K562 (cell line): ENCODE results near the gene BMF. TPM values are rescaled to one million over a fixed set of nuclear protein-coding genes. Genes with fewer than 3 reads are reported as not detected.

Source experiments
- BCLAF1 ChIP-seq, 2 experiments: fragments of 450-650 bp in 1 of 2; IDR thresholded peaks; 2 replicates each; pipeline ENCODE4 v1.6.1; 2011 to 2017; ENCODE audit warnings: low read depth in 2 of 2, antibody characterized with exemption in 1 of 2, borderline replicate concordance in 1 of 2, low read length in 1 of 2, mild to moderate bottlenecking in 1 of 2, mixed read lengths in 1 of 2; ENCODE audit not compliant: control insufficient read depth in 1 of 2
- BHLHE40 ChIP-seq: IDR thresholded peaks from 2 replicates; pipeline ENCODE4 v1.6.1; 2011; ENCODE audit warnings: low read length, improper control_type of control experiment
- CBX2 ChIP-seq: fragments of 200-600 bp; sonication (generic); IDR thresholded peaks from one replicate; pipeline ENCODE4 v1.6.1; 2012; ENCODE audit warnings: mild to moderate bottlenecking, low read length, inconsistent platforms; ENCODE audit not compliant: insufficient read depth, poor library complexity, severe bottlenecking
- CREB3 ChIP-seq: fragments of 450-650 bp; conservative IDR thresholded peaks from 2 replicates; pipeline ENCODE4 v1.6.1; 2016; ENCODE audit warnings: missing genetic modification characterization, low read depth, mild to moderate bottlenecking, missing compliant biosample characterization, moderate library complexity
- DIDO1 ChIP-seq: fragments of 450-650 bp; IDR thresholded peaks from 2 replicates; pipeline ENCODE4 v1.6.1; 2016; ENCODE audit warnings: low read depth, missing biosample characterization, missing genetic modification characterization
- DLX4 ChIP-seq: fragments of 250-450 bp; sonication (Bioruptor Pico); IDR thresholded peaks from 2 replicates; pipeline ENCODE4 v1.6.1; 2021; ENCODE audit warnings: mild to moderate bottlenecking
- GABPB2 ChIP-seq: fragments of 250-450 bp; sonication (Bioruptor Pico); conservative IDR thresholded peaks from 2 replicates; pipeline ENCODE4 v1.5.1; 2021; ENCODE audit warnings: mild to moderate bottlenecking
- GTF2A2 ChIP-seq: IDR thresholded peaks from 2 replicates; pipeline ENCODE4 v1.6.1; 2016; ENCODE audit warnings: mild to moderate bottlenecking, missing genetic modification characterization, missing compliant biosample characterization
- HIVEP1 ChIP-seq: fragments of 250-450 bp; sonication (Bioruptor Pico); IDR thresholded peaks from 2 replicates; pipeline ENCODE4 v1.4.0; 2020; ENCODE audit warnings: mild to moderate bottlenecking
- HMG20B ChIP-seq: fragments of 250-450 bp; sonication (Bioruptor Pico); IDR thresholded peaks from 2 replicates; pipeline ENCODE4 v1.5.0; 2021; ENCODE audit warnings: mild to moderate bottlenecking
- IRF9 ChIP-seq: fragments of 450-650 bp; IDR thresholded peaks from 2 replicates; pipeline ENCODE4 v1.6.1; 2016; ENCODE audit warnings: missing biosample characterization, missing genetic modification characterization
- MED1 ChIP-seq: sonication (generic); formaldehyde crosslinking; IDR thresholded peaks from 2 replicates; pipeline ENCODE4 v1.8.1; 2023; ENCODE audit warnings: missing genetic modification reagents, borderline replicate concordance
- POLR2H ChIP-seq: IDR thresholded peaks from 2 replicates; pipeline ENCODE4 v1.6.1; 2016; ENCODE audit warnings: missing genetic modification characterization, low read depth, mild to moderate bottlenecking, control low read depth, missing compliant biosample characterization, moderate library complexity
- PTTG1 ChIP-seq: fragments of 450-650 bp; IDR thresholded peaks from 2 replicates; pipeline ENCODE4 v1.6.1; 2016; ENCODE audit warnings: low read depth, mild to moderate bottlenecking, missing genetic modification characterization, missing compliant biosample characterization
- SRSF1 ChIP-seq: fragments of 200-400 bp; formaldehyde crosslinking; IDR thresholded peaks from 2 replicates; pipeline ENCODE4 v1.6.1; 2017; ENCODE audit warnings: mild to moderate bottlenecking, low read depth, low read length, moderate library complexity
- TEAD4 ChIP-seq, 2 experiments: sonication (generic) in 1 of 2; formaldehyde crosslinking in 1 of 2; IDR thresholded peaks; 2 replicates each; pipeline versions ENCODE4 v1.6.1 to v1.8.0; 2012 to 2022; ENCODE audit warnings: borderline replicate concordance in 1 of 2, inconsistent platforms in 1 of 2, low read length in 1 of 2, mild to moderate bottlenecking in 1 of 2, missing genetic modification reagents in 1 of 2
- THAP12 ChIP-seq: fragments of 250-450 bp; sonication (Bioruptor Pico); IDR thresholded peaks from 2 replicates; pipeline ENCODE4 v1.9.0; 2021; ENCODE audit warnings: mild to moderate bottlenecking, inconsistent platforms
- ZNF232 ChIP-seq: sonication (generic); formaldehyde crosslinking; IDR thresholded peaks from 2 replicates; pipeline ENCODE4 v1.8.0; 2022; ENCODE audit warnings: mild to moderate bottlenecking, missing genetic modification reagents
- ZNF57 ChIP-seq: fragments of 450-650 bp; formaldehyde crosslinking; IDR thresholded peaks from 2 replicates; pipeline ENCODE4 v1.4.0; 2020; ENCODE audit warnings: mild to moderate bottlenecking, moderate library complexity
- polyA plus RNA-seq, 8 experiments: library from polyadenylated mRNA; depleted of rRNA in 4 of 8; stranded (reverse) in 5 of 8; unstranded in 3 of 8; fragments of >200 nt; fragmentation: Nextera tagmentation in 2 of 8; fragmentation: Illumina TruSeq in 1 of 8; extraction: Ambion mirVana in 2 of 8; extraction: Trizol in 1 of 8; gene quantifications; 2 replicates each; pipeline versions ENCODE4 v1.2.1 to v1.2.3, GENCODE V29; 2011 to 2014; ENCODE audit warnings: inconsistent platforms in 1 of 8, missing spikeins in 1 of 8
- total RNA-seq, 7 experiments: library from RNA; depleted of rRNA in 6 of 7; stranded (reverse); fragments of >200 nt in 6 of 7; fragmentation: Illumina TruSeq in 2 of 7; extraction: Trizol in 2 of 7; gene quantifications; 2 replicates each; pipeline versions ENCODE4 v1.2.1 to v1.2.3, GENCODE V29; 2011 to 2021; ENCODE audit warnings: low replicate concordance in 1 of 7

The BMF gene
- total and polyA plus RNA-seq, 9 of the 15 experiments (the other 6 are each of a cell fraction or from before 2014, with no cell fraction given) = 0.25 to 0.91 (median 0.59) TPM; not detected in 2

- TF ChIP-seq ZNF232 (CRISPR knock-in tag) = no peak
- no peak; the same call in 1 of the 2 replicates for TF ChIP-seq TEAD4 (IDR thresholded peaks at IDR 0.05; ENCODE audit: low read length)
- no peak for TF ChIP-seq TEAD4 (CRISPR knock-in tag; IDR thresholded peaks at IDR 0.05; ENCODE audit: borderline replicate concordance)
- no peak for TF ChIP-seq GABPB2 (CRISPR knock-in tag)
- TF ChIP-seq POLR2H (tag) = no peak
- TF ChIP-seq CBX2 = no peak
- no peak for TF ChIP-seq CREB3 (tag)
- no peak for TF ChIP-seq PTTG1 (tag)
- TF ChIP-seq HMG20B (CRISPR knock-in tag) = no peak
- 0 out of 2 replicates have a peak, but pooled peaks have one; percentile 25 for TF ChIP-seq BHLHE40
- no peak for TF ChIP-seq SRSF1
- no peak for TF ChIP-seq DIDO1 (tag)
- TF ChIP-seq GTF2A2 (tag) = no peak
- no peak for TF ChIP-seq HIVEP1 (CRISPR knock-in tag)
- 0 out of 4 replicates have a peak, but pooled peaks of 1 of the 2 experiments have one; percentile 20 for TF ChIP-seq BCLAF1 (IDR thresholded peaks at IDR 0.05; ENCODE audit: borderline replicate concordance in 1 of 2, control insufficient read depth in 1 of 2, low read depth in 2 of 2, low read length in 1 of 2)
- TF ChIP-seq IRF9 = no peak
- TF ChIP-seq ZNF57 (CRISPR knock-in tag) = no peak
- TF ChIP-seq THAP12 = no peak
- no peak for TF ChIP-seq DLX4 (CRISPR knock-in tag)
- no peak for TF ChIP-seq MED1 (CRISPR knock-in tag)
Measured at GRCh38 chr15:40104865-40105516, 3.7 kb downstream of the BMF start (continued).
